Measurements from ENCODE around the gene LRRC8B. TPM values are rescaled to one million over a fixed set of nuclear protein-coding genes. Genes with fewer than 3 reads are reported as not detected.
"Not testable (repeated sequence)": the region's sequence is repeated elsewhere in the genome, so short reads cannot be mapped to it uniquely, and the experiment has no call there.

Gene LRRC8B
- total RNA-seq, 1 donor from 2014 or later, result 19.1 TPM

DNA sequence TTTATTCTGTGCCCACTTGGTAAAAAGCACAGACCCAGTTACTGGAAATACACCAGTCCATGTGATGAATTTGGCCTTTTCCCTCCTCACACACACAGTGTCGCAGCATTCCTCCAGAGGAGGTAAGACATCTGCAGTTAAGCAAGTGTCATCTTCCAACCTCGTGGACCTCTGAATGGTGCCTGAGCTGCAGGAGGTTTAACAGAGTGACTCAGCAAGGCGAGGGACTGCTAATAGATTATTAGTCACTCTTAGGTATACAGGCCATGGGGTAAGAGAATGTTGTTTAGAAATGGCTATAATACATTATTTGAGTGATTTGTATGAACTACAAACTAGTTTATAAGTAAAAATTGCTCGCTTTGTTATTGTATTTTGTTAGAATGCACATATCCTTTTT, 8.6 kb upstream of the LRRC8B start:
- H3K9me3 Mint-ChIP-seq, result no peaks in the 10 kb centered on the region
- H3K27me3 Mint-ChIP-seq, result no peaks in the 10 kb centered on the region
- POLR2A ChIA-PET, result no interaction called here
- peaks cover 3% of the 10 kb centered on the region for H3K4me1 Mint-ChIP-seq
- H3K4me3 Mint-ChIP-seq, result no peak overlapping the region
- ATAC-seq (ENCODE audit: low read depth) (no peak), DNase-seq (no peak)
- intact Hi-C loops (cut with micrococcal nuclease), result no loop called here
- no peaks in the 10 kb centered on the region for H3K36me3 Mint-ChIP-seq (ENCODE audit: low read depth)
- CTCF ChIA-PET, result interaction anchor here (1.4 kb wide), 1 partner anchor 83 kb away, joined by 7 read pairs; no protein-coding TSS in a partner anchor
- TF ChIP-seq CTCF (IDR thresholded peaks at IDR 0.05), result no peak
- H3K27ac Mint-ChIP-seq, result no peak overlapping the region

DNA sequence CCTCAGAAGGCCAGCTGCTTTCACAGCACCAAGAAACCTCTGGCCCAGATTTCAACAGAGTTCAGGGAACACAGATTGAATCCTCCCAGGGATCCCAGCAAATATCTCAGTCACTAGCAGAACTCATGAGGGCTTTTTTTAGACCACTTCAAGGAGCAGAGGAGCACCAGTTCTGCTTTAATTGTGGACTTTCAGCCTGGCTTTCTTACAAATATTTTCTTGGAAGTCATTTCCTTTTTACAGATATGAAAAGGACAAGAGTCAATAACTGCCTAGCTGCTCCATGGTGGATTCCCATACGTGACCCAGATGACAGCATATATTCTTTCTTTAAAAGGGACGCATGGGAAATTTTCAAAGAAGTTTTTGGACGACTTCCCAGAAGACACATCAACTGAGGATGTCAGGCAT, 6.4 kb upstream of the LRRC8B start:
- Mint-ChIP-seq H3K27me3 (no peaks in the 10 kb centered on the region), H3K9me3 (no peaks in the 10 kb centered on the region), H3K4me1 (peaks cover 10% of the 10 kb centered on the region), H3K4me3 (no peak overlapping the region), H3K27ac (no peak overlapping the region), H3K36me3 (ENCODE audit: low read depth) (no peaks in the 10 kb centered on the region)
- ChIA-PET POLR2A (no interaction called here), CTCF (interaction anchor here (0.6 to 3.5 kb wide), 9 partner anchors 36 to 247 kb away, joined by 3 to 24 read pairs (median 3); no protein-coding TSS in a partner anchor)
- ATAC-seq (ENCODE audit: low read depth) (no peak), DNase-seq (no peak)
- intact Hi-C loops (cut with micrococcal nuclease), result no loop called here
- TF ChIP-seq CTCF (IDR thresholded peaks at IDR 0.05), result no peak

GRCh38 chr1:89519779-89520358, 4.8 kb upstream of the LRRC8B start:
- H3K27ac Mint-ChIP-seq, result no peak overlapping the region
- no peak overlapping the region for H3K4me3 Mint-ChIP-seq
- POLR2A ChIA-PET, result no interaction called here
- TF ChIP-seq CTCF (IDR thresholded peaks at IDR 0.05), result peak; percentile 35
- no peaks in the 10 kb centered on the region for H3K27me3 Mint-ChIP-seq
- ATAC-seq (ENCODE audit: low read depth) (peak; percentile 37), DNase-seq (no peak)
- no peaks in the 10 kb centered on the region for H3K36me3 Mint-ChIP-seq (ENCODE audit: low read depth)
- no peaks in the 10 kb centered on the region for H3K9me3 Mint-ChIP-seq
- H3K4me1 Mint-ChIP-seq, result peaks cover 20% of the 10 kb centered on the region
- CTCF ChIA-PET, result interaction anchor here (1.0 to 3.5 kb wide), 10 partner anchors 16 to 245 kb away, joined by 3 to 24 read pairs (median 4); no protein-coding TSS in a partner anchor
- intact Hi-C loops (cut with micrococcal nuclease), result loop anchor here (1.0 to 2.0 kb wide), 4 partner anchors 37 to 467 kb away; no protein-coding TSS in a partner anchor

GRCh38 chr1:89521977-89522376, 2.7 kb upstream of the LRRC8B start:
- intact Hi-C loops (cut with micrococcal nuclease), result loop anchor here (2.0 kb wide), 1 partner anchor 465 kb away; no protein-coding TSS in a partner anchor
- H3K4me1 Mint-ChIP-seq, result peaks cover 31% of the 10 kb centered on the region
- ATAC-seq (ENCODE audit: low read depth); H3K36me3 Mint-ChIP-seq (ENCODE audit: low read depth); H3K4me3 Mint-ChIP-seq; H3K9me3 Mint-ChIP-seq; POLR2A ChIA-PET; DNase-seq; H3K27me3 Mint-ChIP-seq; CTCF ChIA-PET; H3K27ac Mint-ChIP-seq: not testable (repeated sequence)

GRCh38 chr1:89523572-89524368, 859 bp upstream of the LRRC8B start:
- TF ChIP-seq CTCF (IDR thresholded peaks at IDR 0.05), result no peak
- CTCF ChIA-PET, result interaction anchor here (1.1 kb wide), 1 partner anchor 239 kb away, joined by 3 read pairs; no protein-coding TSS in a partner anchor
- Mint-ChIP-seq H3K36me3 (ENCODE audit: low read depth) (peaks cover 6% of the 10 kb centered on the region), H3K27me3 (no peaks in the 10 kb centered on the region), H3K4me3 (peak overlapping the region; percentile 92), H3K9me3 (no peaks in the 10 kb centered on the region), H3K4me1 (peaks cover 31% of the 10 kb centered on the region), H3K27ac (peak overlapping the region; percentile 91)
- intact Hi-C loops (cut with micrococcal nuclease), result loop anchor here (1.0 to 2.0 kb wide), 13 partner anchors 21 to 632 kb away; partner anchors contain the start of genes GTF2B, LRRC8C, LRRC8D and ZNF326
- DNase-seq, result no peak
- POLR2A ChIA-PET, result interaction anchor here (0.6 to 1.3 kb wide), 7 partner anchors 34 to 298 kb away, joined by 3 to 6 read pairs (median 4); partner anchors contain the start of gene LRRC8C
- peak; percentile 54 for ATAC-seq (ENCODE audit: low read depth)

Data from activated B cell treated with CpG ODN at 0.5 μM for 24 hours (primary cell).